GM19452 (cell line): ENCODE results near the gene RARB.

ENCODE experiments used
- ATAC-seq: cut with Tn5 transposase; IDR thresholded peaks from one replicate; pipeline ENCODE4 v1.9.1; 2021; ENCODE audit not compliant: unreplicated experiment

Gene RARB

DNA sequence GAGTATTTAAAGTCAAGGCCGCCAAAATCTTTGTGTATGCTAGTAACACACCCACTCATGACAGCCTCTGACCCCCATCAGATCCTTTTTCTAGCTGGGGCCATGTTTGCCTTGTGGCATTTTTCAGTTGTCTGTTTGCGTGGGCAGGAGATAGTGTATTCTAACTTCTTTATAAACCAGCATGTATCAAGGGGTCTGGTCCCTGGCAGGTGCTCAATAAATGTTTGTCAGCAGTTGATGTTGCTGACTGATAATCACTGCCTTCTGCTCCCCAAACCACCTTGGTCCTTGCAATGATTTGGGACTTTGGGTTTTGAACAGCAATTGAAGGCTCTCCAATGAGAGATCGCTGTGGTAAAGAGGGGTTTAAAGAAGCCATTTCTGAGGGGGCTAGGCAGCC is 19.2 kb downstream of the RARB start:
- ATAC-seq = no peak

DNA sequence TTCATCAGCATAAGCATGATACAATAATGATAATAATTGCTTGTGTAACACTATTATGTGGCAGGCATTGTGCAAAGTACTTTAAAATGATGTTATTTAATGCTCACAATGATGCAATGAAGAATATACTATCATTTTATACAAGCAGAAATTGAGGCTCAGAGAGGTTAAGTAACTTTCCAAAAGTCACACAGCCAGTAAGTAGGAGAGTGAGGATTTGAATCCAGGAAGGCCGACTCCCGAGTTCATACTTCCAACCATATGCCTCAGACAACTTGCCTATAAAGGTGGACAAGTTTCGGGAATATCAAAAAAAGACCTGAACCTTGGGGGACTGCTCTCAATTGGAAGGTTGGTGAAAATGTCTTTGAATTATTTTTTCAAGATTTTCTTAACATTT is 19.9 kb downstream of the RARB start:
- no peak for ATAC-seq

DNA sequence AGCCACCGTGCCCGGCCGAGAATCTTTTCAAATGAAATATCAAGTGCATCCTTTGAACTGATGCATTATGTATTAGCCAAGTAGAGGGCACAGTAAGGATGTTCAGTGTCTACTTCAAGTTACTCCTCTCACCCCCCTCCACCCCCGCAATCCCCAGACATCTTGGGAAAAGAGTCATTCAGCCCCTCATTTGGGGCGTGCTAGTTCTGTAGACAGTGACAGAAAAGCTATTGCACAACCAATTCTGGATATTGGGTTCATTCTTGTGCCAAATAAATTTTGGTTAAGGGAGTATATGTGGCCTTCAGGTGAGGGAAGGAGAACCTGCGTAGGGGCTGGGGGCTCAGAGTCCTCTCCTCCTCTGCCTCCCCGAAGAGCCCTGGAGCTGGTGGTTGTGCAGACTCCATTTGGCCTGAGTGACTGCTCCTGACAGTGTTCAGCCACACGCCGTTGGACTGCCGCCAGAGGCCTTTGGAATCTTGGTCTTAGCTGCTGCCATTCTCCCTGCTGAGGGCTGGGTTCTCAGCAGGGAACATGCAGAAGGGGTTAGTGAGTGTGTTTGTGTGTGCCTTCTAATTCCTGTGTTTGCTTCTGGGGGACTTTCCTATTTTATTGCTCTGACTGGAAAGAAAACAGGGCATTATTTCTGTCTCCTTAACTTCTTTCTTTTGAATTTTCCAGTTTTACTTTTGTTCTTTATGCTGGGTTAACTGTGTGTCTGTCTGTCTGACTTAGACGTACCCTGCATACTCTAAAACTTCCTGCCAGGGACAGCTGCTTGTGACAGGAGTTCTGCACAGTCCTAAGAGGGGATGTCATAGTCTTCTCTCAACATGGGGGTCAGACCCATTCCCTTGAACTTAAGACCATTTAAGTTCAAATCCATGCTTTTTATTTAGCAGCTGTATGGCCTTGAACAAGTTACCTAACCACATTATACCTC is 21.0 kb downstream of the RARB start:
- ATAC-seq = no peak

DNA sequence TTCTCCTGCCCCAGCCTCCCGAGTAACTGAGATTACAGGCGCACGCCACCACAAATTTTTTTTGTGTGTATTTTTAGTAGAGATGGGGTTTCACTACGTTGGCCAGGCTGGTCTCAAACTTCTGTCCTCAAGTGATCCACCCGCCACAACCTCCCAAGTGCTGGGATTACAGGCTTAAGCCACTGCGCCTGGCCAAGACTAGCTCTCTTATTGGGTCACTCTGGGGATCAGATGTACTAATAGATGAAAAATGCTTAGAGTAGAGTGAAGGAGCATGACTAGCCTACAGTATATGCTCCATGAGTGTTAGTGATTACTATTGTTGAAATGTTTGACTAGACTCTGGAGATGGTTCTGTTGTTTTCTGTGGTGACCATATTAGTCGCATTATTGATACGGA is 21.8 kb downstream of the RARB start:
- ATAC-seq = no peak

DNA sequence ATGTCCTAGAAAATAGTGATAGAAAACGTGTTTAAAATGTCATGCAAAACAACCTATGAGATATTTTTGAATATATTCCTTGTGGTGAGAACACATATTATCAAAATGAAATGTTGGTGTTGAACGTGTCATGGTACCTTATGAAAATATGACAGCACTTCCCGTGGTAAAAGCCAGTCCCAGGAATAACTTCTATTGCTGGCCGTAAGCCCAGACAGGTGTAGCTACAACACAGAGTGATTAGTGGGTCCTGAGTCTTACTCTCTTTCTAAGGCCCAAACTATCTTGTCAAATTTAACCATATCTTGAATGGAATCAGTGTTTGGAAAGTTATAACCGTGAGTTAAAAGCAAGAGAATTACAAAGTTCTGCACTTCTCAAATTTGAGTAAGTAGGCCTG is 24.1 kb downstream of the RARB start:
- ATAC-seq = no peak

DNA sequence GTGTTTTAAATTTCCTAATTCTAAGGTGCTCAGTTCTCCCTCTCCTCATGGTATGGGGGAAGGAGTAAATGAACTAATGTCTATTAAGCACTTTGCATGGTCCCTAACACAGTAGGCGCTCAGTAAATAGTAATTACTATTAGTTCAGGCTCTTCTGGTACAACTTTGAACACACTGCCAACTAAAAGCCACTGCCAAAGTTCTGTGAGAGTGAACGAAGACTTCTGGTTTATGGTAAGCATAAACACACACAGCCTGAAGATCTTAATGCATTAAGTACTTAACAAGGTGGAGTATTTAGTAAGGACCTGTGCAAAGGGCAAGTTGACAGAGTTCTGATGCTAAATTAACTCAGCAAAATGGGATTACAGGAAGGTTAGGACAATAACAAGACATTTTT is 24.7 kb downstream of the RARB start:
- ATAC-seq = no peak

DNA sequence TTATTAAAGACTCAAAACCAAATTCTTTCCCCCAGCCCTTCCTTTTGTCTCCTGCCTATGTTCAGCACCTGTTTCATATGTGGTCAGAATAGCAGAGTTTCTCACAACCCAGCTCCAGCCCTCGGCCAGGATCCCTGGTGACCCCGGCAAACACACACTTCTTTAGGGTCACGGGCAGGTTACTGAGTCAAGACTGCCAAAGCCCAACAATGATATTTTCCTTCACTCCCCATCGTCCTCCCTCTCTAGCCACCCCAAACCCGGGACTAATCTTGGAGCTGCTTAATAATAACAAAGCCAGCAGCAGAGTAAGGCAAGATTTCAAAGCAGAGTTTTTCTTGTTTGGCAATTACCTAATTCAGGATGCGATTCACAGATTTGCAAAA is 25.5 kb downstream of the RARB start:
- ATAC-seq = no peak

DNA sequence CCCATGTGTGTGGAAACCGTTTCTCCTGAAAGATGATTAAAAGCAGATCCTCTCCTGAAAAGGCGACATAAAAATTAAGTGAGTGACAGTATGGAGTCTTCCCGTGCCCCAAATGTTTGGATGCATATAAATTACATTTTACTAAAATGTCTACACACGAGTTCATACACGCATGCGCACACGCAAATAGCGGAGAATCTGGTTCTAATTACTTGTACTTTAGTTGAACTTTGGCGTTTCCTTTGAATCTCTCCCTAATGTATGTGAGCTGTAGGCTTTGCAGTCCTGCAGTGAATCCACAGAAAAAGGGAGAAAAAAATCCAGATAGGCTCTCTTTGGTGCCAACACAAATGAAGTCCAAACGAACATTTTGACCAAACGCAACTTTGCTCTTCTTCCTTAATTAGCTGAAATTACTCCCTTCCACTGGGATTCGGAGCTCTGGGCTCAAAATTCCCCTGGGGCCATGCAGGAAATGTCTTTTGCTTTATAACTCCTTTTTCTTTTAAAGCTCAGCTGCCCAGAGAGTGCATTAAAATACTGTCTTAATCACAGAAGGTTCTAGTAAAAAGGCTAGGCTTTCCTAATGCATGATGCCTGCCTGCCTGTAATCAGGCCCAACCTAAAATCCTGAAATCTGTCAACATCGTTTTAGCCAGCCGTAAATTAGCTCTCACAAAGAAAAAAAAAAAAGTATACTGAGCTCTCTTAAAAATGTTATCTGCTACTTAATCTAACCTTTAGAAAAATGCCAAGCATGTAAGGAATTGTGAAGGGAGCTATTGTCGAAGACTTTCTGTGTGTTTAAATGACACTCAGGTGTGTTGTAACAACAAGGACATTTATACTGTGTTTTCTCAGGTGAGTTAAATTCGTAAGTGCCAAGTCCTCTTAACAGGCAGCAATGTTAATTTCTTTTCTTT is 26.2 kb downstream of the RARB start:
- ATAC-seq = no peak

DNA sequence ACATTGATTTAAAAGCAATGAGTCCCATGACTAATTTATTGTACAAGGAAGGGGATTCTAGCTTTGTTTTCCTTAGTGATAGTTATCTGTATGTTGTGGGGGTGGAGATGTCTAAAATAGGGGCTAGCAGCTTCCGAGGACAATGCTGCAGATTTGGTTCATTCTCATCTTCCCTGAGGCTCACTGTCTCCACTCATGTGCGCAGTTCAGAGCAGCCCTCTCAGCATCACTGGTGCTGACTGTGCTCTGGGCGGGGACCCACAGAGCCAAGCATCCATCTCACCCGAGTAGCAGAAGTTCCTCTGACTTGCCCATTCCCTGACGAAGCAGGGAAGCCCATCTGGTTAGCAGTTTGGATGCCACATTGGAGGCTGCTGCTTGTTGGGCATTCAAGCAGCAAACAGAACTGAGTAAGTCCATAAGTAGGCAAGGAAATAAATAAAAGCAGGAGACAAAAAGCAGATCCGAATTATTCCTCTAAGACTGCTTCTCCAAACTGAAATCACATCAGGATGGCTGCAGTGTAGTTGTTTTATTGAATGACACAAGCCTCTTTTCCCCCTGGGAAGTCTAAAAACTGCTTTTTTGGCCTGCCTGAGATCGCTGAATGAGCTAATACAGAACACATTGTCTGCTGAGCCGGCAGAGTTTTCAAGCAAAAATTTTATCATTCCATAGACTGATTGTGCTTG is 27.5 kb downstream of the RARB start:
- ATAC-seq = no peak

DNA sequence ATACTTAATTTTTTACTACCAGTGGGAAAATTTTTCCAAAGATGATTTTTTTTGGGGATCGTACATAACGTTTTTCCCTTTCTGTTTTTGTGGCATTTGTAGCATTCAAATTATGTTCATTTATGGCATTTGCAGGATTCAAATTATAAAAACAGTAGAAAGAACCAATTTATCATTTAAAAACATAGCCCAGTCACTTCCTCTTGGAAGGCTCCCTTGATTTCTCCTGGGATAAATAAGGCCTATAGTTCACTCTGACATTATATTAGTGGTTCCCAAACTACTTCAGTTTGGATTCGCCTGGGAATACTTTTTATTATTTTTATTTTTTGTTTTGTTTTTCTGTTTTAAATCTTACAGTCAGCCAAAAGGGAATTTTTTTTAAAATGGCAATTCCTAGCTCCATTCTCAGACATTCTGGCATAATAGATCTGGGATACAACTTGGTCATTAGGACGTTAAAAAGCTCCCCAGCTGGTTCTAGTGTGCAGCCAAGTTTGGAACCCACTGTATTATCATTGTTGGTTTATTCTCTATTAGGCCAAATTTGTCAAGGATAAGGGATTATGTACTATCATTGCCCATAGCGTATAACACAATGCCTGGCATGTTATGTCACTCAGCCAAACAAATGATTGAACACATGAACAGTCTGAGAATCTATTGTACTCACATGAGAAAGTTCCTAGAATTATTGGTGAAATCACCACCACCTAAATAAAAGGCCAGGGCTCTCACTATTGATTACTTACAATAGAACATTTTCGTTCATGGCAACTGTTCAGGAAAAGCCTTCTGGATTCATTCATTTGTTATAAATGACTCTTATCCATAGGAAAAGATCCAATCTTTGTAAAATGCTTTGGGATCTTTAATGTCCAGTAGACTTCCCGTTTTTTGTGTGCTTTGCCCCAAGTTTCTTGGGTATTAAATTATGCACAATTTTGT is 28.9 kb downstream of the RARB start:
- ATAC-seq = no peak

DNA sequence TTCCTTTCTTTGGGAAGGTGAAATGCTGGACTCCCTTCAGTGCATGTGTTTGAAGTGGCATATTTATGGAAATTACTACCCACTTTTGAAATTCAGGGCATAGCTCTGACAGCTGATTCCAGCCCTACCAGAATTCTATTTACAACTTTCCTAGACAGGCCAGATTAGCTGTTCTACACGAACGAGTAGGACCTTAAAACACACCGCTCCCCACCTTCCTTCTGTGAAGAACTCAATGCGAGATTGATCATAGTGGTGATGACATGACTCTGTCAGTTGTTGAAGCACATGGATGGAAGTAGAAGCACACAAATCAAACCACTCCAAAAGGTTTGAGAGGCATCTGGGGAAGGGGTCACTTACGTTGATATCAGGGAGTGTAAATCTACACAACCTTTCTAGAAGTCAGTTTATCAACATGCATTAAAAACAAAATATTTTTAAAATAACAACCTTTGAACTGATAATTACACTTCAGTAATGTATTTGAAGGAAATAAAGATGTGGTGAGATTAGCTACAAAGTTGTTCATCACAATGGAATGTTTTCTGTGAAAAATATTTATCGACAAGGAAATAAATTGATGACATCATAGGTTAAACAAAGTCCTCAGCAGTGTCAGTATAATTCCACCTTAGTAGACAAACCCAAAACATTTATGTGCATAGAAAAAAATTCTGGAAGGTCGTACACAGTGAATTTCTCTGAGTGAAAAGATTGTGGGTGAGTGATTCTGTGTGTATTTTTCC is 29.8 kb downstream of the RARB start:
- ATAC-seq = no peak

DNA sequence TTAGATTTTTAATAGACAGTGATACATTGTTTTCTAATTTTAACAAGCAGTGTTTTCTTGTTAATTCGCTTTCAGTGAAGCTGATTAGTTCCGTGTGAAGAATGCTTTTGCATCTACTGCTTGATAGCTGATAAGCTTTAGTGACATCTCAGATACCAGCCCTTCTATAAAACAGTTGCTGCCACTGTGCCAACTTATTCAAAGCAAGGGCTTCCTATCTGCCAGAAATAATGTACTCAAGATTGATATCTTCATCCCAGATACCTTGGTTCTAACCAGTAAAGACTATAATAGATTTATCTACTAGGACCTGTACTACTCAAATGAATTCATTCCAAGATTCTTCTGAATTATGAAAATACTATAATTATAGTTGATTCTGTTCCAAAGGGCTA is 30.4 kb downstream of the RARB start:
- no peak for ATAC-seq

DNA sequence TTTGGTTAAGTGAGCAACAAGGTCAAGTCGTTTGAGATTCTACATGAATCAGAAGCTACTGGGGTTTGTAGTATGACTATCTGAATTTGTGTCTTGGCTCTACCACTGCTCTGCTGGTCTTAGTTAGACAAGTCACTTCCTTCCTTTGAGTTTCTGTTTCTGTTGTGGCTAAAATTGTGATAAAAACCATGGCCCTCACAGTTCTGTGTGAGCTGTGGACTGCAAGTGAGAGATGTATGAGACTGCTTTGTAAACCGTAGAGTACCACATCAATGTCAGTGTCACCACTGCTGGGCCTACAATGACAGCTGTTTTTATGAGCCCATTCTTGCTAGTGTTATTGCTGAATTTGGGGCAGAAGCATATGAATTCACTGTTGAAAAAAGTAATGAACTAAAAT is 32.7 kb downstream of the RARB start:
- peak; percentile 98 for ATAC-seq

DNA sequence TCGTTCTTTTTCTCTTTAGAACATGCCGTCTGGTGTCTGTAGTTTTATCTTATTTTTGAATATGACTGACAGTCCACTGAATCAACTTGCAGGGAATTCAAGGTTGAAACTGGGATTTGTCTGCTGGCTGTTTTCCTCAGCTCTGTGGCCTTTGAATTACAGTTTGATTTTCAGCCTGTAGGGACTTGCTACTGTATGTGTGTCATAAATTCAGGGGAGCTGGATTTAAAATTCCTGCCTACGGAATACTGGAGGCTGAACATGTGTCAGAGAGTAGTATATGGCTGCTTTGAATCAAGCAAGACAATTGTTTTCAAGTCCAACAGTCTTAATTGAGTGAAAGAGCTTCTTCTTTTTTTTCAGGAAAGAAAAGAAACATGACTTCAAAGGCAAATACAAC is 33.9 kb downstream of the RARB start:
- no peak for ATAC-seq

DNA sequence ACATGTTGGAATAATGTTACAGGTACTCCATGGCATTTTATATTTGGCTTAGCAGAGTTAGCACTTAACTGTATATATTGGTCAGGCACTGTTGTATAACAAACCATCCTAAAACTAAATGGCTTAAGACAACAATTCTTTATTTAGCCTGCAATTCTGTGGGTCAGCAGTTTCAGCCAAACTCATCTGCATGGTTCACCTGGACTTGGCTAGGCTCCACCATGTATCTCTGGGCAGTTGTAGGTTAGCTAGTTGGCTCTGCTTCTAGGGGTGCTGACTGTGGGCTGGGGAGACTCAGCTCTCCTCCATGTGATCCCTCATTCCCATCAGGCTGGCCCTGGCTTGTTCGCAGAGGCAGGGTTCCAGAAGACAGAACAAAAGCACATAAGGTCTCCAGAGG is 34.4 kb downstream of the RARB start:
- ATAC-seq = no peak

DNA sequence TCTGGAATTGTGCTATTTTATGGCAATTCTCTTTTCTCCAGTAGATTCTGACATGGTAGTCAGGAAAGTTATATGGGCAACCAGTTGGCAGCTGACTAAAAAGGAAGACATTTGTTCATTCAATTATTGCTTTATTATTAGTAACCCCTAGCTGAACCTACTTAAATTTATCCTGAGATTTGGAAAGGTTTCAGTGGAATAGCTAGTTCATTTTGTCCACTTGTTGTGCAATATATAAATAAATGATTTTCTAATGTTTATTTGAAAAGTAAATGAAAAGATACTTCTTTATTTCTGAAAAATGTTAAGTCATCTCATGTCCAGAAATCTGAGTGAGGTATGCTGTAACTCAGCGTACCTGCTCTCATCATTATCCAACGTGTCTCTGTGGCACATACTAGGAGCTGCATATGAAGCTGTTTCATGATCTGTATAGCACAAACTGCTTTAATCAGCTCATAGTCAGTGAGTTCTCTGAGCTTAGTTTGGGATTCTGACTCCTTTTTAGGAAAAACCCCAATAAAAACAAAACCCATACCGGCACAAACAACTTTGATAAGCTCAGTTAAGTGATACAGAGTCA is 35.9 kb downstream of the RARB start:
- no peak for ATAC-seq

DNA sequence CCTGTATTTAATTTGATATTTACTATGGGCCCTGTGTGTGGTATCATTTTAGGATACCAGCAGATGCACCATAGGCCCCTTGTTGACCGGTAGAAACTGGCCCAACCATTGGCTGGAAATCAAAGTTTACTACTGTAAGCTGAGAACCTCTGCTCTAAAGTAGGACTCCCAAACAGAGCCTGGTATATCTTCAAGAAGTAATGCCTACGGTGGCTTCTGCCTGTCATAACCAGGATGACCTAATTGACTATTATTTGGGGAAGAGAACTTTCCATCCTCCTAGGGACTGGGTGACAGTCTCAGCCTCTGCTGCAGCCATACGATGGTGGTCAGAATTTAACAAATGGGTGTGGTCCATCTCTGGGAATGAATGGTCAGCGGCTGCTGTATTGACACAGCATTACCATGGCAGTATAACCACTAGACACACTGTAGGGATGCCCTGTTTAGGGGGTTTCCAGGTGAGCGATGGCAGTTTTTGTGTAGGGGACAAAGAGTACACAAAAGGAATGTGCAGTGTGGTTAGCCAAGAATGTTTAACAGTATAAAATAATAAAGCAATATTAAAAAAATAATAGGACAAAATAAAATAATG is 37.3 kb downstream of the RARB start:
- no peak for ATAC-seq

DNA sequence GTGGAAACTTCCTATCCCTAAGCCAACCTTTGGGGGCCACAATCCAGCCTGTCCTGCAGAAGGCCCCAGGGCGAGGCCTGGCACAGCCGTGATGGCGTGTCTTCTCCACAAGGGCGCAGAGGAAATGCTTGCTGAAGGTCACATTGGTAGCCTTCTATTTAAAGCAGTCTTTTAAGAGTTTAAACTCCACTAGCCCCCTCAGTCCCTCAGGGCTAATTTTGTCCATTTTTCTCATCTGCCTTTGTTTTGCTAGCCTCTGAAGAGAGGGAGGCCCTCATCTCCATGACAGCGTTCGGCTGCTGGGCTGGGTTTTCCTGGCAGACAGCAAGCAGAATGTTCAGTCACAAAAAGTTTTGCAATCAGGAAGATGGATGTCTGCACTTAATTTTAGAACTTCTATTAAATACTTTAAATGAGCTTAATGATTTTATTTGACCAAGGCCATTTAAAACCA is 40.8 kb downstream of the RARB start:
- ATAC-seq = no peak

DNA sequence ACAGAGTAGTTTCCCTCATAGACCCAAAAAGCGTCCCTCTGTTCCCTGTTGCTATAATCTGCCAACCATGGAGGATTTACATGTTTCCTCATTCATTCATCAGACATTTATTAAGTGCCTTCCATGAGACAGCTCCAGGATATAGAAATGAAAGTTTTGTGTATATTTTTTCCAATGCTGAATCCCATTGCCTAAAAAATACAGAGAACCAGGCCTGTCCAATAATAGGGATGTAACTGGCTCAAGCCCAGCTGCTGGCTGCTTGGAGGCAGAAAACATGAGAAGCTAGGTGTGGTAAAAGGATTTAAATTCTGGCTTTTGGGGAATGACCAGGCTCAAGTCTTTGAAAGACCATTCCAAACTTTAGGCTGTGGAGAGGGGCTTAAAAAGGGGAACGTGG is 41.5 kb downstream of the RARB start:
- ATAC-seq = no peak
